DND-41 (cell line): ENCODE data around the gene FHOD3.

ENCODE experiments used
- EZH2 ChIP-seq: IDR thresholded peaks from 3 replicates; pipeline ENCODE4 v1.6.1; 2012; ENCODE audit warnings: borderline replicate concordance, low read depth, mild to moderate bottlenecking, moderate library complexity, low read length, inconsistent platforms; ENCODE audit not compliant: severe bottlenecking
- TF ChIP-seq, protein P1 (sequence below): IDR thresholded peaks from 2 replicates; pipeline ENCODE4 v1.5.1; 2012; ENCODE audit warnings: borderline replicate concordance, low read length, moderate library complexity, mild to moderate bottlenecking; ENCODE audit not compliant: poor library complexity, severe bottlenecking; ENCODE audit errors: extremely low read depth

DNA sequence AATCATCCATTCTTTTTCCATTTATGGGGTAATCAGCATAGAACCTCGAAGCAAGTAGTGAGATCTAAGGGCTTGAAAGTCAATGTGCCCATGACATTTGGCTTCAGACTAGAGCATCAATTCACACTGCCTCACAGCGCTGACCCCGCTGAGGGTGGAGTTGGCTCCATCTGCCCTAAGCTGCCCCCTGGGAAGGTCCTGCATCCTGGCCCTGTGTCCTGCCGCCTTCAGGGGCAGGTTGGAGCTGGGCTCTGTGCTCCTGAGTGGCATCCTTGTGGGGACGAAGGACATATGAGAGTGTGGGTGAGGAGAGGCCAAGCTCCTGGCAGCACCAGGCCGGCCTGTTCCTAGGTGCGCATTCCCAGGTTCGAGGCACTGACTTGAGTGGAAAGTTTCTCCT is 249.4 kb downstream of the FHOD3 start:
- TF ChIP-seq, protein P1, sequence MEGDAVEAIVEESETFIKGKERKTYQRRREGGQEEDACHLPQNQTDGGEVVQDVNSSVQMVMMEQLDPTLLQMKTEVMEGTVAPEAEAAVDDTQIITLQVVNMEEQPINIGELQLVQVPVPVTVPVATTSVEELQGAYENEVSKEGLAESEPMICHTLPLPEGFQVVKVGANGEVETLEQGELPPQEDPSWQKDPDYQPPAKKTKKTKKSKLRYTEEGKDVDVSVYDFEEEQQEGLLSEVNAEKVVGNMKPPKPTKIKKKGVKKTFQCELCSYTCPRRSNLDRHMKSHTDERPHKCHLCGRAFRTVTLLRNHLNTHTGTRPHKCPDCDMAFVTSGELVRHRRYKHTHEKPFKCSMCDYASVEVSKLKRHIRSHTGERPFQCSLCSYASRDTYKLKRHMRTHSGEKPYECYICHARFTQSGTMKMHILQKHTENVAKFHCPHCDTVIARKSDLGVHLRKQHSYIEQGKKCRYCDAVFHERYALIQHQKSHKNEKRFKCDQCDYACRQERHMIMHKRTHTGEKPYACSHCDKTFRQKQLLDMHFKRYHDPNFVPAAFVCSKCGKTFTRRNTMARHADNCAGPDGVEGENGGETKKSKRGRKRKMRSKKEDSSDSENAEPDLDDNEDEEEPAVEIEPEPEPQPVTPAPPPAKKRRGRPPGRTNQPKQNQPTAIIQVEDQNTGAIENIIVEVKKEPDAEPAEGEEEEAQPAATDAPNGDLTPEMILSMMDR = no peak
- no peak for TF ChIP-seq EZH2
